Stimulated activated CD4-positive, alpha-beta T cell treated with anti-CD3 and anti-CD28 coated beads, Interleukin-1b, Interleukin-23, amount 100 ng/mL, for 24 hours (primary cell): ENCODE results near the gene CSRP3.
"Not testable (repeated sequence)": the region's sequence is repeated elsewhere in the genome, so short reads cannot be mapped to it uniquely, and the experiment has no call there.

Experiments used
- DNase-seq, 4 experiments: peaks; one replicate each; pipeline ENCODE4 v3.0.0-alpha.2; 2020; ENCODE audit warnings: low read depth in 4 of 4, low spot score in 1 of 4

Gene CSRP3

DNA sequence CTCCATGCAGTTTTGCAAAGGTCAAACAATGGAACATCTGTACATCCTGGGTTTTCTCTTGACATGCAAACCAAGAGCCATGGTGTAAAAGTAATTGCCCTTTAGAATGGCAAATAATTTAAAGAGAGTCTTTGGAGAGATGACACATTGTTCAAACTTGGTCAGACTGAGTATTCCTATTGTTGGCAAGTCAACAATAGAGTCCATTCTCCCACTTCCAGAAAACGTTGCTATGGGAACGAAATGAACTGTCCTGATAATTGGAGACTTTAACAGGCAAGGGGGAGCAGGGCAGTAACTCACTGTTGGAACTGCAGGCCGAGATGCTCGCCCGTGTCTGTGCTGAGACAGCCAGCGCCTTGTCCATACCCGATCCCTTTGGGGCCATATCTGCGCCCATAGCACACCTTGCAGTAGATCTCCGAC, 13.9 kb downstream of the CSRP3 start:
- no peak for DNase-seq

DNA sequence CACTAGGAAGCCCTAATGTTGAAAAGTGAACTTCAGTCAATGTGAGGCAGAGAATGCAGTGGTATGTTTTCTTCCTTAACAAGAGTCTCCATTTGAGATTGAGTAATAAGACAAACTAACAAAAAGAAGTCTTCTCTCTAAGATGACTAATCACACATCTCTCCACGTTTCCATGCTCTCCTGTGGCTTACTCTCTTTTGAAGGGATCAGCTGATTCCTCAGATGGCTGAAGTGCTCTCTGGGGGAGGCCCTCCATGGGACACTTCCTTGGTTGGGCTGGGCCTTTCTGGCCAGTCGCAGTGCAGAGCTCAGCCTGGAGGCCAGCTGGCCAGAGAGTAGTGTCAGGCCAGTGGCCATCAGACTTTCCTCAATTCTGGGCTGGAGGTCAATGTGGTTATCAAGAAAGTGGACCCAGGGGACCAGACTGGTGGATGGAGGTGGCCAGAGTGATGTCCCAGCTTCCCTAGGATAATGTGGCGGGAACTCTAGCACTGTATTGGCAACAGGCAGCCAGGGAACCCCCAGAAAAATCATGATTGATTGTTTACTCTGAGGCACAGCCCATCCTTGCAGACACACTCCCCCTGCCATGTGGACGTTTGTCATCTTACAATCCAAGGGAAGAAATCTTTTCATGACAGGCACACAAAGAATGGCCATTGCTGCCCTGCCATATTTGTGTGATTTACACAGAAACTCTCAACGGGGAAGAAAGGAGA, 14.5 kb downstream of the CSRP3 start:
- DNase-seq, result no peak

DNA sequence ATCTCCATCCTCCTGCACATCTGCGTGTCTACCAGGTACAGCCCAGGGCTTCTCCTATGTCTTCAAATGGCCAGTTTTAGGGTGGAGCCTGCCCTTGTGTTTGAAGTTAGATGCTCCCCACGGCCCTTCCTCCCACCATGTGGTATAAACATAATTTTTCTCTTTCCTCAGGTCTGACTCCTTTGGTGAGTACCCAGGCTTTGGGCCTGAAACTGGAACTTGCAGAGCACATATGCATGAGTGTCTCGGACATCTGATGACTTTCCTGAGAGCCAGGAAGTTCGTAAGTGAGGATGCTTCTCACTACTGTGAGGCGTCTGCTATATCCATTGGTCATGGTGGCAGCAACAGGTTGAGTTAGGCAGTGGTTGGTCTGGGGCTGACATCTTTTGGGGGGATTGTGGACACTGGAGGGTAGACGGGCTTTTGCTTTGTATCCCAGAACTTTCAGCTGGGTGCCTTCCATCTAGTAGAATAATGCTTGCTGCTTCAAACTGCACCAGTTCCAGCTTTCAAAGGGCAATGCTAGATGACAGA, 16.2 kb downstream of the CSRP3 start:
- no peak for DNase-seq

DNA sequence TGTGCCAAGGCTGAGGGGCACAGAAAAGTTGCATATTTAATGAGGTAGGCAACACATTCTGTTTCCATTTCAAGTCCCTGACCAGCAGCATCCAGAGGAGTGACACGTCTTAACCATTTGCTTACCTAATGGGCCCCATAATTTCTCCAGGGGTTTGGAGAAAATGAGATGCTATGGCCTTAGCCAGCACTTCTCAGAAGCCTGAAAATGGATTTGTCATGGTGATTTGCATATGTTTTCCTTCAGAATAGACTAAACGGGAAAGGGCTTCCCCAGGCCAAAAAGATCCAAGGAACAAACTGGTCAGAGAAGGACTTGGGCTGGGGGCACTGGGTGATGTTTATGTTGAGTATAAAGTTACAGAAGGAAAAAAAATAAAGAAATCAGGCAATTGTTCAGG, 16.7 kb downstream of the CSRP3 start:
- DNase-seq, result no peak

DNA sequence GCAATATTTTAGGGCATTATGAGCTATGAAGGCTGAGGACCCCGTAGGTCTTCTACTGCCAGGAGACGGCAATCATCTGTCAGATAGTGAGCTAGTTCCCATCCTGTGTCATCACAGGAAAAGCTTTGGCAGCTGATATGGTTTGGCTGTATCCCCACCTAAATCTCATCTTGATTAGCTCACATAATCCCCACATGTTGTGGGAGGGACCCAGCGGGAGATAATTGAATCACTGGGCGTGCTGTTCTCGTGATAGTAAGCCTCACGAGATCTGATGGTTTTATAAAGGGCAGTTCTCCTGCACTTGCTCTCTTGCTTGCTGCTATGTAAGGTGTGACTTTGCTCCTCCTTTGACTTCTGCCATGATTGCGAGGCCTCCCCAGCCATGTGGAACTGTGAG, 18.1 kb downstream of the CSRP3 start:
- no peak for DNase-seq

DNA sequence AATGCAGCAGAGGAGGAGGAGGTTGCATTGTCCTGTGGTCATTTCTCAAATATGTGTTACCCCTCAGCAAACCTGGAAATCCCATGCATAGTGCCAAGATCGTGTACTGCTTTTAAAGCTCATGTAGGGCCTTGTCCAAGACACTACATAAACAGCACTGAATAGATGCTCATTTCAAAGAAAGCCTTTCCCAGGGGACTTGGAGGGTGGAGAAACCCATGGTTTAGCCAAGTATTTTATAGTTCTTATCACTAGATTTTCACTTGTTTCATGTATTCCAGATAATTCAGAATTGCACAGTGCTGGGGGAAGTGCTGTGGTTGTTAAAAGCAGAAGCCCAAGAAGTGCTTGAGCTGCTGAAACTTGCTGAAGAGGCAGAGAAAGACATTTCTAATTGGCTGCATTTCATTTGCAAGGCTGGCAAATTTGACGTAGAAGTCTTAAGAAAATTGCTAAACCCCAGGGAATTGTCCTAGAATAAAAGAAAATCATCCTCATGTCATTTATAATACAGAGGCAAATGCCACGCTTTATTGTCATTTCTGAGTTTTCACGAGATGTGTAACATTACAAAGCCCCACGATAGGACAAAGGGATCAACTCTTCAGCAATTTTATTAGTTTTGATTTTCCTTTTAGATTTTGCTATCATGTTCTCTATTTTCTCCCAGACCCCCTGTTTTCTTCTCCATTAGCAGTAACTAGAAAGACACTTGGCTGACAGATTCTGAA, 20.1 kb downstream of the CSRP3 start:
- no peak for DNase-seq

DNA sequence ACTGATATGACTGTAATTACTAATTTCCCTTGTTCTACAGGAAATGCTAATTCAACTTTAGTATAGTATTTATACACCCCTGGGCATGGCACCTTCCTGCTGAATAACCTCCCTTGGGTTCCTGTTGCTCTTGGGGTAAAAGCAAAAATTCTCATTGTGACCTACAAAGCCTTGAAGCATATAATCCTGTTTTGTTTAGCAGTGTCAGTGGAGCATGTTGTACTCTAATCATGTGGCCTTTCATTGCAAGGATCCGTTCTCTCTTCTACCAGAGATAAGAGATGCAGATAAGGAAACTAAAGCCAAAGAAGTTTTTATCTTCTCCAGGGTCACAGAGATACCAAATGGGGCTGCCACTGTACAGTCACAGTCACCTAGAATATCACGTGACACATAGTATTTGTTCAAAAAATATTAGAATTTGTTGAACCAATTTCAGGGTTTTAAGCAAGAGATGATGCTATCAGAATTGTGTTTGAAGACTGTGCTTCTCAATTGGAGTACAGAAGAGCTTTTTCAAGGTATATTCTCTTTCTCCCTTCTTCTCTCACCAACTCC, 25.1 kb downstream of the CSRP3 start:
- no peak for DNase-seq

DNA sequence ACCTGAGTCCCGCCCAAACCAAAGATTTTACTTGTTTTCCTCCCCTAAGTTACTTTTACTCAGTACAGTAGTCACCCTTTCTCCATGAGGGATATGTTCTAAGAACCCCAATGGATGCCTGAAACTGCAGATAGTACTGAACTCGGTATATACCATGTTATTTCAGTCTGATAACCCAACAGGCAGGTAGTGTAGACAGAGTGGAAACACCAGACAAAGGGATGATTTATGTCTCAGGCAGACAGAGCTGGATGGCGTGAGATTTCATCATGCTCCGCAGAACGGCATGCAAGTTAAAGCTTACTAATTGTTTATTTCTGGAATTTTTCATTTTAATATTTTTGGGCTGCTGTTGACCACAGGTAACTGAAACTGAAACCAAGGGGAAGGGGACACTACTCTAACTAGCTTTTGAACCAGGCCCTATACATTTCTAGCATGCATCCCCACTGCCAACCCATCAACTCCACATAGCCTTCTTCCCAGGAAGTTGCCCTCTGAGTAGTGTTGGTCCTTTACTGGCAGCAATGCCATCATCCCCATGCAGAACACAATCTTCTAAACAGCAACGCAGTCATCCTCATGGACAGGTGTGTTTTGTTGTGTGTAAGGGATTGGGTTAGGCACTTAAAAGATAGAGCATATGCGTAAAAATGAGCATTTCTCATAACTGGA, 27.7 kb downstream of the CSRP3 start:
- DNase-seq, result no peak

DNA sequence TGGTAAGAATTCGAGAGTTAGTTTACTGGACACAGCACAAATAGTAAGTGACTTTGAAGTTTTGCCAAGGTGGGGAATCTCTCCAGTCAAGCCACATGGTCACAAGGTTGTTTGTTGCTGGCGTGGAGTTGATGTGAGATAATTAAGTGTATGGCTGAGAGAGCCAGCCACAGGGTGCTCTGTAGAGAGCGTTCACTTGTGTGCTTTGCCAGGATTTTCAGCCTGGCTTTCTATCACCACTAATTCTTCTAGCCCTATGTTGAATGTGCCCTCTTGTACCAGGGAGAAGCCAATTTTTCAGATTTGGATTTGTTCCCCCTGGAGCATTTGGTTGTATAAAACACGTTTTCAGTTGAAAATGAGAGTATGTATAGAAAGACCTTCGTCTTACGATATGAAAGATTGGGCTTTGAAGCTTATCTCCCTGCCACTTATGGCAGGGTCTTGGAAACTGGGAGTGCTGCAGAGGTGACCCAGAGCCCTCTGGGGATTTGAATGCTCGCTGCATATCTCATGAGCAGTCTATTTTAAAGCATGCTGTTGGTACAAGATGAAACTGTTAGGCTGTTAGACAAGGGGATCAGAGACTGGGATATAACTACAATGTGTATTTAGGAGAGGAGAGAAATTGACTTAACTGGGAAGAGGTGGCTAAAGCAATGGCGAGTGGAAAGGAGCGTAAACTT, 28.6 kb downstream of the CSRP3 start:
- DNase-seq, result no peak

DNA sequence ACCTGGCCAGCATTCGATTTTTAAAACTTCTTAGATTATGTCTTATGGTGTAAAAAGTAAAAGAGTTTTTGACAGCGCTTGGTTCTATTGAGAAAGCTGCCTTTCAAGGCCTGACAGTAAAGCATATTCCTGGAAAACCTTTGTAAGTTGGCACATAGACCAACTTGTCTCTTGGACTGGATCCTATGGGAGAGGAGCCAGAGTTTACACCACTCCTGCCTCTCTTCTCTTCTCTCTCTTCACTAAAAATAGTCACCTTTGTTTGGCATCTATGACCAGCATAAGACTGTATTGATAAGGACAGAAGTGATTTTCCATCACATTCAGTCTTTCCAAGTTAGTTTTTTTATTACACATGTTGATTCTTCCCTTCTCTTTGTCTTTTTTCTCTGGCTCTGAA, 33.7 kb downstream of the CSRP3 start:
- no peak for DNase-seq

DNA sequence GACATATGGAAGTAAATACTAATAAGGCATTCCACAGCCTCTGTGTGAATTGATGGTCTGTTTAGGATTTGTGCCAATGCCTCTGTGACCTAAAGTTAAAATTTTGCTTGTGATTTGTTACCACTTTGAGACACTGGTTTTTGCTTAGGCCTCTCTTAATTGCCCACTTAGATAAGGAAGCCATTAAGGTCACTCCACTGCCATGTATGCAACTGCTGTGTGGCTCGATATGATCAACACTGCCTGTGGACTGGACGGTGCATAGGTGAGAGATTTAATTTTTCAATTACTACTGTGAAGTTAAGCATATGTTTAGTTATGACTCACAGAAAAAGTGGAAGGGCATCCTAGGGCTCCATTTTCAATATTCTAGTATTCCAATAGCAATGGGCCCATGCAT, 36.9 kb downstream of the CSRP3 start:
- no peak for DNase-seq

DNA sequence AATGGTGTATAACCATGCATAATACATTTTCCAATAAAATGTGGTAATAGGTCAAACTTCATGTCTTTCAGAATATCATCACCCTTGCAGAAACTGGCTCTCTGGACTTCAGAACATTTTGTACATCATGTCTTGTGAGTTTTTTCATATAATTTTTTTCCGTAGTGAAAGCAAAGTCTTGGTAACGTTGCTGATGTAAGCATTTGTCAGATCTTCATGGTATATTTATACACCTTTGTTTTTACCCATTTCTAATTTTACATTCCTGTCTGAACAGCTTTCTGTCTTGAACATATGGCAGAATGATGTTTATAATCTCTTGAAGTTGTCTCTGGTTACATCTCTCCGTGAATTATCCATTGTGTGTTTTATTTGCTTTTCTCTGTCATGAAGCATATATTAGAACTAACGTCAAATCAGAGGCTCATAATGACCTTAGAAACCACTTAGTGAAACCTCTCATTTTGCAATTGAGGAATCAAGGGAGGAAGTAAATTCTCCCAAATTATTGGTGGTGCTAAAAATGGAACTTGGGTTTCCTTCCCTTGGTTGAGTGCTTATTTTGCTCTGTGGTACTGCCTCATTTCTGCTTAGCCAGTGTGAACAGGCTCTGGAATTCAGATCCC, 37.4 kb downstream of the CSRP3 start:
- no peak for DNase-seq

DNA sequence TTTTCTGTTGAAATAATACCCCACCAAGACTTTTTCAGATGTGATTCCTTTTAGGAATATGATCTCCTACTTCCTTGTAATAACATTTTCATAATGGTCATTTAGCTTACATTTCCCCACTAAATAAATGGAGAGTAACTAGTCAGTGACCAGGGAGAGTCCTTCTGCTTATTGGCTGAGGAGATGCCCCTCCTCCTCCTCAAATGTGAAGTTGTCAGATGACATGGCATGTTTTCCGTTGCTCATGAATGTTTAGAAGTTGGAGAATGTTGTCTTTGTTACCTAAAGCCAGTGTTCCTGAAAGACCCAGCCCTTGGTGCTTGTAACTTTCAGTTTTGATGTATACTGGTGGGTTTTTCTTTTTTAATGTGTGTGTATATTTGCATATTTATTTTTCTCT, 38.2 kb downstream of the CSRP3 start:
- DNase-seq, result no peak

DNA sequence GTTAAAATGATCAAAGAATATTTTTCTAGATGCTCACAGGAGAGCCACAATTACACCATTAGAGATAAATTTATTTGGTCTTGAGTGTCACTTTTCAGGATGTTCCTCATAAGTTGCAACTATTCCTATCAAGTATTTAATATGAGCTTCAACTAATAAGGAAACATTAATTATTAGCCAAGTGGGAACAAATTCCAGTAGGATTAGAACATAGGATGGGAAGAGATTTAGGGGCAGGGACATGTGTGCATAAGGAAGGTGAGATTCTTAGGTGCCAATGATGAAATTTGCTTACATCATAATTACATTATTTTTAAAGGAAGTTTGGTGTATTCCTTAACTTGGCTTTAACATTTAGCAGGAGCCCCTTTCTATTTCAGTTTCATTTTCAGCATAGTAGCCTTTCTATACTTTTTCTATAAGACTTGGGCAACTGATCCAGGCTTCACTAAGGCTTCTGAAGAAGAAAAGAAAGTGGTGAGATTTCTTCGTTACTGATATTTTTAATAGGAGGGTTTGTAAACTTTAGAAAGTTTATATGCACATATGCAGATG, 38.8 kb downstream of the CSRP3 start:
- DNase-seq, result no peak

DNA sequence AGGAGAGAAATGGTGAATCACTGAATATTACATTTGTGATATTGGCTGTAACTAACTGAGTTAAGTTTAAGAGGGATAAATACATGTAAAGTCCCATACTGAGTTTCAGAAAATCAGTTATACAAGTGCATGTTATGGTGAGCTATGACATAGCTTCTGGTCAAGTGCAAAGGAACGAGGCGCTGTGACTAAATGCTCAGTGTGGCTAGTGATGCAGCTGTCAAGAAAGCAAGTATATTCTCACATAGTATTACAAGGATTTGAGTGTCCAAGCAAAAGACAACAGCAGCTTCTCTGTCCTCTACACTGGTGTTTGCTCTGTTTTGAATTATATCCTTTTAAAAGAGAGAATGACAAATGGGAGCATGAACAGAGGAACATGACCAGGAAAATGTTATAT, 40.1 kb downstream of the CSRP3 start:
- no peak for DNase-seq

DNA sequence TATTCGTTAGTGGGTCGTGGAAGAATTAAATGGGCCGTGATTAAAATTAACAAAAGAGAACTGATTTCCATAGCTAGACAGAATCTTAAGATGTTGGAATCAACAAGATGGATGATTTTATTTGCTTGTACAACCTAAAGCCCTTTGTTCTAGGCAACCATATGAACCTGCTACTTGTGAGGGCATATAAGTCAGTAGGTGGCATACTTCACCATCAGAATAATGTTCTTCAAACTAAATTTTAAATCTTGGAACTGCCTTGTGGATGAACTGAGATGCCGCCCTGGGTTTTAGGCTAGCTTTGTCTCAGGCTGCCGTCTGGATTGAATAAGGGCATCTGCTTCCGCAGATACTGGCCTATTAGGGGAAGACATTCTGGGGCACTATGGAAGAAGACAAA, 40.9 kb downstream of the CSRP3 start:
- DNase-seq, result no peak

DNA sequence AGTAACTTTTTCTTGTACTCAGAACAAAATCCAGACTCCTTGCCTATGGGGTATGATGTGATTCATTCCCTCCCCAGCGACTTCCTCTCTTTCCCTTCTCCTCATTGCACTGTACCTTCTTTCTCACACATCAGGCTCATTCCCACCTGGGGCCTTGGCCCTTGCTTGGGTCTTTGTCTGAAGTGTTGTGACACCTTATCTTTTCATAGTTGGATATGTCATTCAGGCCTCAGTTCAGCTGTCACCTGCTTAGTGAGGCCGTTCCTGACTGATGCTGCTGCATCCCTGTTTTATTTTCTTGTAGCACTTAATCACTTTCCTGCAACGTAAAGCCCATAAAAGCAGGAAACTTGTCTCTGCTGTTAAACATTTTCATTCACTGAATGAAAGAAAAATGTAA, 44.9 kb downstream of the CSRP3 start:
- DNase-seq, result no peak

DNA sequence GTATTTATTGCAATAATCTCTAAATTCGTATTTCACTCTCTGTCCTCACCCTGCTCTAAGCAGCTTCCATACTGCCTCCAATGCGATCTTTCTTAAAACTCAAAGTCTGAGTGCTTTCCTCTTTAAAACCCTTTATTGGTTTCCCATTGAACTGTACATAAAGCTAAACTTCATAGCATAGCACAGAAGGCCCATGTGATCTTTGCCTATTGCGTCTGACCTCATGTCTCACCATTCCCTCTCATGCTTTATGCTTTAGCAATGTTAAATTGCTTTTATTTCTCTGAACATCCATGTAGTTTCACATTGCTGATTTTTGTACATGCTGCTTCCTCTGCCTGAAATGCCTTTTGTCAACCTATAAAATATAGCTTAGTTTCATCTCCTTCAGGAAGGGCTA, 56.5 kb downstream of the CSRP3 start:
- DNase-seq, result no peak

DNA sequence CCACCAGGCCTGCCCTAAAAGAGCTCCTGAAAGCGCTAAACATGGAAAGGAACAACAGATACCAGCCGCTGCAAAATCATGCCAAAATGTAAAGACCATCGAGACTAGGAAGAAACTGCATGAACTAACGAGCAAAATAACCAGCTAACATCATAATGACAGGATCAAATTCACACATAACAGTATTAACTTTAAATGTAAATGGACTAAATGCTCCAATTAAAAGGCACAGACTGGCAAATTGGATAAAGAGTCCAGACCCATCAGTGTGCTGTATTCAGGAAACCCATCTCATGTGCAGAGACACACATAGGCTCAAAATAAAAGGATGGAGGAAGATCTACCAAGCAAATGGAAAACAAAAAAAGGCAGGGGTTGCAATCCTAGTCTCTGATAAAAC, 64.9 kb downstream of the CSRP3 start:
- DNase-seq, result not testable (repeated sequence)

DNA sequence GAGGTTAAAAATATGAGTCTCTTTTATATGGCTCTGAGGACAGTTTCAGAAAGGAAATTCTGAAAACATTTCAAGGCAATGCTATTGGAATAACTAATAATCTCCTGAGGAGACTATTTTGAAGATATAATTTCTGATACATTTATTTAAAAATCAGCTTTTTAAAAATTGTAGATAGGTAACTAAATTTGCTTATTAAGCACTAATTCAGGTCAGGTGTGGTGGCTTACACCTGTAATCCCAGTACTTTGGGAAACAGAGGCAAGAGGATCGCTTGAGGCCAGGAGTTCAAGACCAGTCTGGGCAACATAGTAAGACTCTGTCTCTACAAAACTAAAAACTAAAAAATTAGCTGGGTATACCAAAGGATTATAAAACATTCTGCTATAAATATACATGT, 67.8 kb downstream of the CSRP3 start:
- no peak for DNase-seq
